A673 (cell line): Measurements from ENCODE around the gene STX8. TPM values are rescaled to one million over a fixed set of nuclear protein-coding genes. Genes with fewer than 3 reads are reported as not detected.

ENCODE experiments used
- BruUV-seq: library from RNA; stranded (reverse); fragments of 400-500 nt; replicated peaks from 2 replicates; lab custom pipeline; 2021; lab: Mats Ljungman, UMichigan
- CTCF ChIA-PET: fragments of 300-600 bp; sonication (Branson Sonifier 250); formaldehyde crosslinking; loops from one replicate; lab custom pipeline; 2022; ENCODE audit warnings: antibody characterized with exemption; lab: Charles Lee
- POLR2A ChIA-PET: fragments of 300-600 bp; sonication (Branson Sonifier 250); formaldehyde crosslinking; loops from one replicate; lab custom pipeline; 2022; ENCODE audit warnings: antibody characterized with exemption; ENCODE audit not compliant: low non-redundant PET; lab: Charles Lee
- DNase-seq: peaks from one replicate; pipeline ENCODE4 v3.0.0-alpha.2; 2015; ENCODE audit warnings: low spot score
- H3K27ac ChIP-seq: fragments of 200-600 bp; sonication (generic); 2 replicates; pipeline ENCODE4 v1.5.1; 2016; ENCODE audit warnings: mixed run types, low read depth, mild to moderate bottlenecking, mixed read lengths, antibody characterized with exemption, low read length; ENCODE audit not compliant: poor library complexity, severe bottlenecking
- H3K27me3 ChIP-seq: fragments of 200-600 bp; sonication (generic); replicated peaks from 2 replicates; pipeline ENCODE4 v1.6.1; 2017; ENCODE audit warnings: mixed run types, low read depth, mild to moderate bottlenecking, mixed read lengths, antibody characterized with exemption, low read length; ENCODE audit not compliant: insufficient read depth, poor library complexity
- H3K36me3 ChIP-seq: fragments of 200-600 bp; sonication (generic); 2 replicates; pipeline ENCODE4 v1.6.1; 2016; ENCODE audit warnings: mixed run types, mild to moderate bottlenecking, mixed read lengths, antibody characterized with exemption, low read length; ENCODE audit not compliant: insufficient read depth, poor library complexity, severe bottlenecking
- H3K4me1 ChIP-seq: fragments of 200-600 bp; sonication (generic); 2 replicates; pipeline ENCODE4 v1.6.1; 2017; ENCODE audit warnings: mixed run types, mild to moderate bottlenecking, mixed read lengths, antibody characterized with exemption, low read length; ENCODE audit not compliant: insufficient read depth, poor library complexity, severe bottlenecking
- H3K4me3 ChIP-seq: fragments of 200-600 bp; sonication (generic); 2 replicates; pipeline ENCODE4 v1.5.1; 2016; ENCODE audit warnings: low read depth, mixed run types, mild to moderate bottlenecking, mixed read lengths, low read length; ENCODE audit not compliant: poor library complexity, severe bottlenecking
- H3K9me3 ChIP-seq: fragments of 200-600 bp; sonication (generic); 2 replicates; pipeline ENCODE4 v1.6.1; 2016; ENCODE audit warnings: mixed run types, low read depth, mild to moderate bottlenecking, mixed read lengths, antibody characterized with exemption, low read length; ENCODE audit not compliant: poor library complexity, severe bottlenecking
- CTCF ChIP-seq: fragments of 300-800, 200-600 bp; sonication (generic); conservative IDR thresholded peaks from 2 replicates; pipeline ENCODE4 v1.5.1; 2017; ENCODE audit warnings: low read depth, mild to moderate bottlenecking, antibody characterized with exemption, low read length, moderate library complexity, mixed read lengths
- EZH2 ChIP-seq: fragments of 200-600 bp; sonication (generic); IDR thresholded peaks from 2 replicates; pipeline ENCODE4 v1.6.1; 2017; ENCODE audit warnings: borderline replicate concordance, low read depth, mild to moderate bottlenecking, mixed read lengths, antibody characterized with exemption, low read length; ENCODE audit not compliant: poor library complexity, severe bottlenecking
- intact Hi-C: fragments of 100-400 bp; cut with micrococcal nuclease; formaldehyde crosslinking; loops from one replicate; pipeline ENCODE4 v1.10.0; 2022; ENCODE audit not compliant: unreplicated experiment
- total RNA-seq: library from RNA; stranded (reverse); gene quantifications from 2 replicates; pipeline ENCODE4 v1.2.3, GENCODE V29; 2021

Gene STX8
- total RNA-seq, 1 experiment from 2014 or later = 51.4 TPM

- Histone ChIP-seq H3K27ac (no peak overlapping the region), H3K9me3 (no peaks in the 10 kb centered on the region), H3K27me3 (no peaks in the 10 kb centered on the region), H3K4me1 (no peaks in the 10 kb centered on the region), H3K4me3 (no peak overlapping the region), H3K36me3 (no peaks in the 10 kb centered on the region)
- POLR2A ChIA-PET = no interaction called here
- TF ChIP-seq EZH2 (no peak), CTCF (no peak)
- no TSS peak for BruUV-seq
- intact Hi-C loops = no loop called here
- CTCF ChIA-PET = no interaction called here
- no peak for DNase-seq
Measured at GRCh38 chr17:9517396-9517795, 58.2 kb downstream of the STX8 start.

GRCh38 chr17:9513266-9513665 is 62.4 kb downstream of the STX8 start:
- CTCF ChIA-PET = no interaction called here

GRCh38 chr17:9512323-9513168 is 63.1 kb downstream of the STX8 start:
- Histone ChIP-seq H3K4me1 (no peaks in the 10 kb centered on the region), H3K27me3 (no peaks in the 10 kb centered on the region), H3K4me3 (no peak overlapping the region), H3K27ac (no peak overlapping the region), H3K9me3 (peaks cover 3% of the 10 kb centered on the region), H3K36me3 (no peaks in the 10 kb centered on the region)
- intact Hi-C loops = no loop called here
- ChIA-PET POLR2A (no interaction called here), CTCF (no interaction called here)
- no TSS peak for BruUV-seq
- TF ChIP-seq CTCF (no peak), EZH2 (no peak)
- peak; percentile 33 for DNase-seq

More at GRCh38 chr17:9513266-9513665, 62.4 kb downstream of the STX8 start:
- Histone ChIP-seq H3K4me3 (no peak overlapping the region), H3K27me3 (no peaks in the 10 kb centered on the region), H3K9me3 (peaks cover 3% of the 10 kb centered on the region), H3K36me3 (no peaks in the 10 kb centered on the region), H3K27ac (no peak overlapping the region), H3K4me1 (no peaks in the 10 kb centered on the region)
- intact Hi-C loops = no loop called here
- POLR2A ChIA-PET = no interaction called here
- TF ChIP-seq EZH2 (no peak), CTCF (no peak)
- no TSS peak for BruUV-seq
- DNase-seq = no peak
